Mononuclear cell (primary cell): ENCODE measurements around the gene DRD1. TPM values are rescaled to one million over a fixed set of nuclear protein-coding genes. Genes with fewer than 3 reads are reported as not detected.

ENCODE experiments used
- H3K27me3 ChIP-seq: 2 replicates; pipeline ENCODE4 v1.6.0; 2011; ENCODE audit warnings: low read length, control low read depth; ENCODE audit not compliant: insufficient read depth
- H3K4me1 ChIP-seq: 2 replicates; pipeline ENCODE4 v1.5.1; 2011; ENCODE audit warnings: mild to moderate bottlenecking, low read length, control low read depth; ENCODE audit not compliant: insufficient read depth
- H3K4me3 ChIP-seq: 2 replicates; pipeline ENCODE4 v1.5.1; 2011; ENCODE audit warnings: mild to moderate bottlenecking, low read length, moderate library complexity
- H3K9me3 ChIP-seq: 2 replicates; pipeline ENCODE4 v1.5.1; 2011; ENCODE audit warnings: low read depth, mild to moderate bottlenecking, control low read depth, low read length
- total RNA-seq: library from RNA; depleted of rRNA; stranded (reverse); fragments of >200 nt; gene quantifications from one replicate; pipeline ENCODE4 v1.2.3, GENCODE V29; 2012

Gene DRD1
- total RNA-seq, 1 donor, result not detected

- H3K9me3 ChIP-seq, result no peaks in the 10 kb centered on the region
- no peak overlapping the region for H3K4me3 ChIP-seq
- peaks cover 19% of the 10 kb centered on the region for H3K4me1 ChIP-seq
- H3K27me3 ChIP-seq, result no peaks in the 10 kb centered on the region
Observed at GRCh38 chr5:175475248-175475647, 31.3 kb upstream of the DRD1 start.

GRCh38 chr5:175472378-175472777 lies 28.4 kb upstream of the DRD1 start:
- Histone ChIP-seq H3K27me3 (no peaks in the 10 kb centered on the region), H3K4me3 (no peak overlapping the region), H3K9me3 (no peaks in the 10 kb centered on the region), H3K4me1 (no peaks in the 10 kb centered on the region)

- Histone ChIP-seq H3K9me3 (no peaks in the 10 kb centered on the region), H3K4me3 (no peak overlapping the region), H3K4me1 (no peaks in the 10 kb centered on the region), H3K27me3 (no peaks in the 10 kb centered on the region)
Observed at GRCh38 chr5:175471628-175472027, 27.6 kb upstream of the DRD1 start.

GRCh38 chr5:175471196-175471595 lies 27.2 kb upstream of the DRD1 start:
- no peaks in the 10 kb centered on the region for H3K4me1 ChIP-seq
- no peaks in the 10 kb centered on the region for H3K27me3 ChIP-seq
- no peak overlapping the region for H3K4me3 ChIP-seq
- no peaks in the 10 kb centered on the region for H3K9me3 ChIP-seq

GRCh38 chr5:175470781-175471180 lies 26.8 kb upstream of the DRD1 start:
- Histone ChIP-seq H3K27me3 (no peaks in the 10 kb centered on the region), H3K4me3 (no peak overlapping the region), H3K4me1 (no peaks in the 10 kb centered on the region)

GRCh38 chr5:175469916-175470315 lies 25.9 kb upstream of the DRD1 start:
- Histone ChIP-seq H3K27me3 (no peaks in the 10 kb centered on the region), H3K4me1 (no peaks in the 10 kb centered on the region), H3K4me3 (no peak overlapping the region), H3K9me3 (no peaks in the 10 kb centered on the region)

More at GRCh38 chr5:175470781-175471180, 26.8 kb upstream of the DRD1 start:
- H3K9me3 ChIP-seq, result no peaks in the 10 kb centered on the region

- no peaks in the 10 kb centered on the region for H3K27me3 ChIP-seq
- no peaks in the 10 kb centered on the region for H3K9me3 ChIP-seq
- peaks cover 3% of the 10 kb centered on the region for H3K4me1 ChIP-seq
- H3K4me3 ChIP-seq, result no peak overlapping the region
Observed at GRCh38 chr5:175468892-175469291, 24.9 kb upstream of the DRD1 start.

- no peaks in the 10 kb centered on the region for H3K27me3 ChIP-seq
- no peak overlapping the region for H3K4me3 ChIP-seq
- H3K4me1 ChIP-seq, result peaks cover 3% of the 10 kb centered on the region
- H3K9me3 ChIP-seq, result no peaks in the 10 kb centered on the region
Observed at GRCh38 chr5:175467983-175468690, 24.2 kb upstream of the DRD1 start.

- H3K4me3 ChIP-seq, result no peak overlapping the region
- H3K27me3 ChIP-seq, result no peaks in the 10 kb centered on the region
- H3K9me3 ChIP-seq, result no peaks in the 10 kb centered on the region
- H3K4me1 ChIP-seq, result peaks cover 3% of the 10 kb centered on the region
Observed at GRCh38 chr5:175466700-175467318, 22.8 kb upstream of the DRD1 start.

- no peaks in the 10 kb centered on the region for H3K9me3 ChIP-seq
- H3K4me3 ChIP-seq, result no peak overlapping the region
- no peaks in the 10 kb centered on the region for H3K27me3 ChIP-seq
- peaks cover 3% of the 10 kb centered on the region for H3K4me1 ChIP-seq
Observed at GRCh38 chr5:175465282-175465681, 21.3 kb upstream of the DRD1 start.

- no peaks in the 10 kb centered on the region for H3K27me3 ChIP-seq
Observed at GRCh38 chr5:175464942-175465233, 20.9 kb upstream of the DRD1 start.

GRCh38 chr5:175464074-175464941 lies 20.3 kb upstream of the DRD1 start:
- H3K4me1 ChIP-seq, result peaks cover 3% of the 10 kb centered on the region
- no peaks in the 10 kb centered on the region for H3K9me3 ChIP-seq
- H3K27me3 ChIP-seq, result no peaks in the 10 kb centered on the region
- H3K4me3 ChIP-seq, result no peak overlapping the region

More at GRCh38 chr5:175464942-175465233, 20.9 kb upstream of the DRD1 start:
- peaks cover 3% of the 10 kb centered on the region for H3K4me1 ChIP-seq
- no peaks in the 10 kb centered on the region for H3K9me3 ChIP-seq
- no peak overlapping the region for H3K4me3 ChIP-seq

- Histone ChIP-seq H3K4me1 (peaks cover 3% of the 10 kb centered on the region), H3K9me3 (no peaks in the 10 kb centered on the region), H3K27me3 (no peaks in the 10 kb centered on the region), H3K4me3 (no peak overlapping the region)
Observed at GRCh38 chr5:175463641-175464040, 19.7 kb upstream of the DRD1 start.

- Histone ChIP-seq H3K9me3 (no peaks in the 10 kb centered on the region), H3K27me3 (no peaks in the 10 kb centered on the region), H3K4me3 (no peak overlapping the region), H3K4me1 (peaks cover 3% of the 10 kb centered on the region)
Observed at GRCh38 chr5:175461370-175461769, 17.4 kb upstream of the DRD1 start.

GRCh38 chr5:175460552-175460951 lies 16.6 kb upstream of the DRD1 start:
- Histone ChIP-seq H3K9me3 (no peaks in the 10 kb centered on the region), H3K4me1 (peaks cover 3% of the 10 kb centered on the region), H3K4me3 (no peak overlapping the region), H3K27me3 (no peaks in the 10 kb centered on the region)
